ENCODE results near the gene LRP1B.
"Not testable (repeated sequence)": the region's sequence is repeated elsewhere in the genome, so short reads cannot be mapped to it uniquely, and the experiment has no call there.

LRP1B gene

DNA sequence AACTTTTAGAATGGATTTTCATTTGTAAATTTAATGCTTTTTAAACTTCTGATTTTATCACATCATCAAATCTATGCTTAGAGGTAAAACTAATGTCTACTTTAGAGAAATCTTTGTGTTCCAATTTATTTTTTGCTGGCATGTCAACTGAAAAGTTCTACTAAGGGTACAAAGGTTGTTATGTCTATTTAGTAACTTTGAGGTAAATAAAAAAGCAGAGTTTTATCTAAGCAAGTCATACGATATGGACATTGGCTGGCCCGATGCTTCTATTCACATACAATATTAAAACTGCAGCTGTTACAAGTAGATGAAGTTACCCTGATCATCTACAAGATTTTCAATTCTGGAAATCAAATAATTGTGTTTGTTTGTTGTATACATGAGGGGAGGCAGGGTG is 1575.1 kb downstream of the LRP1B start:
- no peak for DNase-seq (ENCODE audit: low read depth in 2 of 2)

DNA sequence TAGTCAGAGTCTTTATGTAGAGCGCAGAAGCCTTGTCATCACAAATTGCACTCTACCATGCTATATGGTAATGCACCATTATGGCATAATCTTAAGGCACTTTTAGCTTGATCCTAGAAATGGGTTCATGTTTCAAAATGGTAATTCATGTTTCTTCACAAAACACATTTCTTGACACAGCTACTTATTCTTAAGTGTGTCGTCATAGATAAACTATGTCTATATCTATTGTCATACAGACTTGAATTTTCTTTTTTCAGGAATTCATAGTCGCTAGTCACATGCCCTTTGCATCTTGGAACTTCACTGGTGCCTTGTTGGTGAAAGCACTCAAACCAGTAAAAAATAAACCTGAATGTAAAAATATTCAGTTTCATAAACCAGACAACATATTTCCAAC is 1578.2 kb downstream of the LRP1B start:
- DNase-seq (ENCODE audit: low read depth in 2 of 2): no peak

DNA sequence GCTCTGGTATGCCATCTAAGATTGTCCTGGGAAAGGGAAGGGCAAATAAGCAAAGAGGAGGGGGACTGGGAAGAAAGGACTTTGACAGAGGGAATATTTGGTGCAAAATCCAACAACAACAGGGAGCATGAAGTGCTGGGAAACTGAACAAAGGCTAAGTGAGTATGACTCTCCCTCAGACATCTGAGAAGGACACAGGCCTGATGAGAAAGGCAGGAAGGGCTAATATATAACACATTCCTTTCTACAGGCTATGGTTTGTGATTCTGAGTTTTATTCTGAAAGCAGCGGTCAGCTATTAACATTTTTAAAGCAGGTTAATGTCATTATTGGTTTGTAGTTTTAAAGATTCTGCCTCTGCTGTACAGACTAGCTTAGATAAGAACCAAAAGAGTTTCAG is 1579.5 kb downstream of the LRP1B start:
- DNase-seq (ENCODE audit: low read depth in 2 of 2): no peak

DNA sequence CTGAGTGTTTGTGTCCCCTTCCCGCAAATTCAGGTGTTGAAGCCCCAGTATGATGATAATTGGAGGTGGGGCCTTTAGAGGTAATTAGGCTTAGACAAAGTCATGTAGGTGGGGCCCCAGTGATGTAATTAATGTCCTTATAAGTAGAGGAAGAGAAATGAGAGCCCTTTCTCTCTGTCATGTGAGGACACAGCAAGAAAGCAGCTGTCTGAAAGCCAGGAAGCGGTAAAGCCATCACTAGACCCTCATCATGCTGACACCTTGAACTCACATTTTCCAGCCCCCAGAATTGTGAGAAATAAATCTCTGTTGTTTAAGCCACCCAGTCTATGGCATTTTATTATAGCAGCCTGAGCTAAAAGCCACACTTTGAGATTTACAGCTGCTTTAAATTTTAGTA is 1580.0 kb downstream of the LRP1B start:
- no peak for DNase-seq (ENCODE audit: low read depth in 2 of 2)

DNA sequence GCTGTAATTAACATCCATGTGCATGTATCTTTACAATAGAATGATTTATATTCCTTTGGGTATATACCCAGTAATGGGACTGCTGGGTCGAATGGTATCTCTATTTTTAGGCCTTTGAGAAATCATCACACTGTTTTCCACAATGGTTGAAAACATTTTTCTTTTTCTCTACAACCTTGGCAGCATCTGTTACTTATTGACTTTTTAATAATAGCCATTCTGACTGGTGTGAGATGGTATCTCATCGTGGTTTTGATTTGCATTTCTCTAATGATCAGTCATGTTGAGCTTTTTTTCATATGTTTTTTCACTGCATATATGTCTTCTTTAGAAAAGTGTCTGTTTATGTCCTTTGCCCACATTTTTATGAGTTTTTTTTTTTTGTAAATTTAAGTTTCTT is 1586.0 kb downstream of the LRP1B start:
- not testable (repeated sequence) for DNase-seq (ENCODE audit: low read depth in 2 of 2)

DNA sequence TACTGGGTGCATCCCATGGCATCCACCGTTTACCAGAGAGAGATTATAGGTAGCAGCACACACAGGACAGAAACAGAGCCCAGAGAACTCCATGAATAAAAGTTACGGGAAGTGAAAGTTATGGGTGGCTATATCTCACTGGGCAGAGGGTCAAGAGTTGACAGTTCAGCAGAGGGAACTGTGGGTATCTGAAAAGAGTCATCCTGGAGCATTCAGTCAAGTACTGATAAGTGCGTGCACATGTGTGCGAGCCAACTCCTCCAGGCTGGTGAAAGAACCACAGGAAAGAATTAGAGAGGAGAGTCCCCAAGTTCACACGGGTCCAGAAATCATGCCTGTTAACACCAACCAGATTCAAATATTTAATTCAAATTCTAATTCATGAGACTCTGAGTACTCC is 1588.2 kb downstream of the LRP1B start:
- DNase-seq (ENCODE audit: low read depth in 2 of 2): no peak

DNA sequence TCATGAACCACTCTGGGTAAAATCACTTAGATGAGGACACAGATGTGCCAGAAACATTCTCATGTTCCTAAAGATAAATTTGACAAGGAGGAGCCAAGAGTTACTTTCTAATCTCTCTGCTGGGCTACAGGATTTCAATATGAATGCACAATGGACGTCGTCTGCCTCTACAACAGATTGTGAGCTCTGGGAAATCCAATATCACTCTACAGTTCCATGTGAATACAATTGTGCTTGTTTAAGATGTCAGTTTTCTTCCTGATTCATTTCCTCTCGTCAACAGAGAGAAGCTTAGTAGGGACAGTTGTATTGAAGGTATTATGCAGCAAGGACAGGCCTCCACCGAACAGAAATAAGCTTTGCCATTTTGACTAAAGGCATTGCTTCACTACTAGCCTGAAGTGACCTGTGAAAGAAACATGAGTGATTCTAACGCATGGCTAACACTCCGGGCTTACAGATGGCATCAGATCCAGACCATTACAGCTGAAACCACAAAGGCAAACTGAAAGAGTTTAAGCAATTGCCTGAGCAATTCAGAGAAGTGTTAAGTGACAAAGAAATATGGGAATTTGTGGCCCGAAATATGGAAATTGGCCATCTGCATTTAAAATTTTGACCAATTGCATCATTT is 1591.5 kb downstream of the LRP1B start:
- DNase-seq (ENCODE audit: low read depth in 2 of 2): no peak

DNA sequence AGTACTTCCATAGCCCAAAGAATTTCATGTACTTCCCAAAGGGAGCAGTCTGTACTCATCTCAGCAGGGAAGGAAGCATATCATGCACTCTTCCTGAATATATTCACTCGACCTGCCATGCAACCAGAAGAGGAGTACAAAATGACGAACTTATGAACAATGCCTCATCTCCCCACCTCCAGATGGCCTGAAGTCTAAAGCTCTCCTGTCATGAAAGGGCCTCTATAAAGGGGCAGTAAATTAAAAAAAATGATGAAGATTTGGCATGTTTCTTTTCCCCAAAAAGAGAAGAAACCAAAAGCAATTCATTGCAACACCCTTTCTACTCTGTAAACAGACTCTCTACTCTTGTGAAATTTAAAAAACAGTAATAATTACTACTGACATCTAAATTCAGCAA is 1601.1 kb downstream of the LRP1B start:
- DNase-seq (ENCODE audit: low read depth in 2 of 2): no peak

DNA sequence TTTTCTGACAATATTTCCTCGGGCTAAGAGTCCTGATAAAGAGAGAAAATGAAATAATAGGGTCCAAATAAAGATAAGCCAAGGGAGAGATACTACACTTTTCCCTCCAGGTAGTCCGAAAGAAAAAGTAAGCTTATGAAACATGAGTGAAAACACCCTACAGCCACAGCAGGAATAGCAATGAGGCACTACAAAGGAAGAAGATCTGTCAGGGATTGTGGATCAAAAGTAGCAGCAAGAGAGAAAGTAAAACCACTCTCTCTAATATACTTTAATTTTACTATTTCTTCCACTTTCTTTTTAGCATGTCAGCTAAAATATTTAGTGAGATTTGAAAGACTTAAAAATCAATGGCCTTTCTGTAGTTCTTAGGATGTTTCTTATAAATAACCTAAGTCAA is 1601.8 kb downstream of the LRP1B start:
- DNase-seq (ENCODE audit: low read depth in 2 of 2): no peak

DNA sequence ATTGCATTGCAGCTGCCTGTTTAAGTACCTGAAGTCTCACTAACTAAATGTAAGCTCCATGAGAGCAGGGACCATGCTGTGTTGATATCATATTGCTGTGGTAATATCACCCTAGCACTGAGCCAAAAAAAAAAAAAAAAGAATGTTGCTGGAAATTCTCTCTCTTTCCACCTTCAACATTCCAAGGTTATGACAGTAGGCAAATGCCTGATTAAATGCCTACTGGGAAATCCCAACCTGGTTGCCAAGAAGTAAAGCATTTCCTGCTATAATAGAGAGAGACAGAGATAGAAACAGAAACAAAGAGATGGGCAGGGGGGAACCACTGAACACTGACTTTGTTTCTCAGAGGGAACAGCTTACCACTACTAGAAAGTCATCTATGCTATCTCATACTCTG is 1604.2 kb downstream of the LRP1B start:
- DNase-seq (ENCODE audit: low read depth in 2 of 2): no peak

DNA sequence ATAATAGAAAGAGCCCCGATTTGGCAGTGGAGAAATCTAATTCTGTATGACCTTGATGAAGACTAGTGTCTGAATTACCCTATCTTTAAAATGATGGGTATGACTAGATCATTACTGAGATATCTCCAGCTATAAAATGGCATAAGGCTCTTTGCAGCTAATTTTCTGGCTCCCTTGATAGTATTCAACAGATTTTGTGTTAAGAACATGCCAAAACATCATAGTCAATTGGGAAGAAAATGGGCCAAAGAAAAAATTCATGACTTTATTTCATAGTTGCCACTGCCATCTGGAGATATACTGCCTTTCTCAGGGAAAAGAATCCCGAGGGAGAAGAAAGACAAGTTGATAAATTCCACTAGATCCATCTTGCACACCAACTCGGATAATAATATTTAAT is 1618.7 kb downstream of the LRP1B start:
- no peak for DNase-seq (ENCODE audit: low read depth in 2 of 2)

DNA sequence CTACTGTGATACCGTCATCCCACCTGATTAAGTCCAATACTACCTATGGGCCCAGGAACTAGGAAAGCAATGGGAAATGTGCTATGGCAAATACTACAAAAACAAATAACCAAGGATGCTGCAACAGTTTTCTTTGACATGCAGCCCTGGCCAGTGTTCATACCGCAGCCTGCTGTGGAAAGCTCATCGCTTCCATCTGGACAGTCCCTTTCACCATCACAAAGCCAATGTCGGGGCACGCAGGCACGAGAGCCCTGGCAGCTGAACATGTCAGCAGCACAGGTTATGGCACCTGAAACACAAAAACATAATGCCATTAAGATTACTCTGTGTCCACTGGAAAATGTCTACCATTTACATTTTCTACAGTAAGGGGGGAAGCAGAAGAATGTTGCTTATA is 1621.1 kb downstream of the LRP1B start:
- DNase-seq (ENCODE audit: low read depth in 2 of 2): no peak

DNA sequence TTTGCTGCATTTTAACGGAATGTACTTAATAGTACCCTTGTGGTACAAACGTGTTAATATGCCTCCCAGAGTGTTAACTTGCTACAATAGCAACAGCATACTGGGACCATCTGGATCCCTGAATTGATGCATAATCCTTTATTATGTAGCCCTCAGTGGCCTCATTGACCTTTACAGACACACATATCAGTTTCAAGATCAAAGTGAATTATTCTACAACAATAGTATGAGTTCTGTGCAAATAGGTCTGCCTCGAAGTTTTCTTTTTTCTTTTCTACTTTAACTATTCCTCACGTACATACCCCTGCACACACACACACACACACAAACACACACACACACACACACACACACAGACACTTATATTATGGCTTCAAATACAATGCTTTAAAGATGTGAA is 1622.1 kb downstream of the LRP1B start:
- no peak for DNase-seq (ENCODE audit: low read depth in 2 of 2)

DNA sequence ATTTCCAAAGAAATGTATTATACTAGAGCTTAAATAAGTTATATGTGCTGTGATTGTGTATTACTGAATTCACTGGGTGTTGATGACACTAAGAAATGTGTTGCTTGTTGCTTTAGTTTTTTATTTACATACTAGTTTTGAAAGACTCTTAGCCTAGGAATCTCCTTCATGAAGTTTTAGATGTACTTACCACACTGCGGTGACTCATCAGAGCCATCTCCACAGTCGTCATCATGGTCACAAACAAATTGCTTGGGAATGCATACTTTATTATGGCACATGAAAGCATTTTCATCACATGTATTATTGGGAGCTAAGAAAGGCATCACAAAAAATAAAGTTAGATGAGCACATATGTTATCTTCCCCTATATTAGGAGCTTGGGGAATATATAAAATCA is 1624.2 kb downstream of the LRP1B start:
- no peak for DNase-seq (ENCODE audit: low read depth in 2 of 2)

DNA sequence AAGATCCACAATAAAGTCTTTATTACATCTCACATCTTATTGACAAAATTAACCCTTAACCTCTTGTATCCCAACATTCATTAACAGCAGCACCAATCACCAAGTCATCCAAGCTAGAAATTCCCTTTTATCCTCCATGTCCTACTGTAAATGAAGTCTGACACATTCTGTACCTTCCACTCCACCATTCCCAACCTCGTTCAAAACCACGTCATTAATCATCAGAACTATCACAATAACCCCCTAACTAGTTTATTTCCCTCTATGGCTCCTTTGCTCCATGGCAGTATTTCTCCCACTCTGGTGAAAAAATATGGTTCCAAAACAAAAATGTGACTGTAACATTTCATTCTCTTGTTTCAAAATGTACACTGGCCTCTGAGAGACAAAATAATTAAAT is 1626.2 kb downstream of the LRP1B start:
- no peak for DNase-seq (ENCODE audit: low read depth in 2 of 2)

DNA sequence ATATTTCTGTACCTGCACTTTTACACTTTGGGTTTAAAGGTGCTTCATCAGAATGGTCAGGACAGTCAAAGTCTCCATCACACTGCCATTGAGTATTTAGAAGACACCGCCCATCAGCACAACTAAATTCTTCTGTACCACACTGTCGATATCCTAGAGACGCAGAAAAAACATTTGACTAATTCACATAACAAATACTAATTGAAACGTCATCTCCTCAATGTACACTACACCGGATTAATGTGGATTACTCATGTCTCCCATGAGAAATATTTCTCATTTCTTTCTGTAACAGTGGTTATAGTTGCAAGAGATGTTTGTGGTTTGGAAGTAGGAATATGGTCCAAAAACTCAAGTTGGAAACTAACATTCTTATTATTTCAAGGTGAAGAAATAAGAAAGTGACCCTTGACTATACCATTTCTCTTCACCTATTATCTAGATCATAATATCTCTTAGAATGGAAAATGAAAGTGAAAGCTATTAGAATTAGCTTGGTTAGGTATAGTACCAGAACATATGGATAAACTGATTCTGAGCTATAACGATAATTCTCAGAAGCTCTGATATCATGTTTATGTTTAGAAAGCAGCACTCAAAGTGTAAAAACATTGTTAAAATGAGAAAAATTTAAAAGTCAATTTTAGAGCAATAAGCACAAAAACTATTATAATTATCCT is 1627.7 kb downstream of the LRP1B start:
- no peak for DNase-seq (ENCODE audit: low read depth in 2 of 2)

DNA sequence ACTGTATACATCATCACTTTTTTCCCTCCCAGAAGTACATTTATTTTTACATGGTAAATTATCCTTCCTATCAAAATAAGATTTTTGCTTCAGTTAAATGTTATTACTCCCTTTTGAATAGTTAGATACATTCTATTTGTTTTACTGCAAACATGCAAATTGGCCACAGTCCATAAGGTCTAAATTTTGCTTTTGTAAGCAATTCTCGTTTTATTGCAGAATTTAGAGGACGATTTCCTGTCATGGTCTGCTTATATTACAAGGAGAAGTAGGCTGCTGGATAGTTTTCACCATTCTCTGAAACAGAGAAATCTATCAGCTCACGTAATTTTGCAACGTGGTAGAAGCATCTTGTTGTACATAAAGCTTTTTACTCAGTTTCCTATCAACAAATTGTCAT is 1632.5 kb downstream of the LRP1B start:
- no peak for DNase-seq (ENCODE audit: low read depth in 2 of 2)

DNA sequence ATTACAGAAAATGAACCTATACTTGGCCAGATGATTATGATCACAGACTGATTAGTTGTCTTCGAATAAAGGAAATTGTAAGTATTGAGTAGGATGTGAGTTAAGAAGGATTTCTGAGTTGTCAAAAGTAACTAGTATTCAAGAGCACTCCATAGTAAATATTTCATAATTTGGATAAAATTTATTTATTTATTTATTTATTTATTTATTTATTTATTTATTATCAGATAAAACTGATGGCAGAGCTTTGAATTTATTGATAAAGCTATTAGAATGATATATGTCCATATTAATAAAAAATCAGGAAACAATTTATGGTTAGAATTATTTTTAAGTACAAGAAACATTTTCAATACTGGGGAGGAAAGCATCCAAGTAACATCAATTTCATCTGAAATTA is 1634.1 kb downstream of the LRP1B start:
- DNase-seq (ENCODE audit: low read depth in 2 of 2): no peak

DNA sequence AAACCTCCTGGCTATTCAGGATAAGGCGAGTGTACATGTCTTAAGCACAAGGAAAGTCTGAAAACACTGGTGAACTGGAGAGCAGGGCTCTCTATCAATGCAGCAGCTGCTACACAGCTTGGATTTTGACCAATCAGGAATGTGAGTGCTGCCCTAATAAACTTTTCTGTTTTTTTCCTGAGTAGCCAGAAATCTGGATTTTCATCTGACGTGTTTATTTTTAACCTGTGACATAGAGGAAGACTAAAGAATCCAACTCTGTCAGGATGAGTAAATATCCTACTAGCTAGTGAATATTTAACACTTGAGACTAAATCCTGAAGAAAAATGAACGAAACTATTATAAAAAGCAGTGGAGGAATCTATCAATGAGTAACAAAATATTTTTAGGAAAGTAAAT is 1638.9 kb downstream of the LRP1B start:
- DNase-seq (ENCODE audit: low read depth in 2 of 2): no peak

DNA sequence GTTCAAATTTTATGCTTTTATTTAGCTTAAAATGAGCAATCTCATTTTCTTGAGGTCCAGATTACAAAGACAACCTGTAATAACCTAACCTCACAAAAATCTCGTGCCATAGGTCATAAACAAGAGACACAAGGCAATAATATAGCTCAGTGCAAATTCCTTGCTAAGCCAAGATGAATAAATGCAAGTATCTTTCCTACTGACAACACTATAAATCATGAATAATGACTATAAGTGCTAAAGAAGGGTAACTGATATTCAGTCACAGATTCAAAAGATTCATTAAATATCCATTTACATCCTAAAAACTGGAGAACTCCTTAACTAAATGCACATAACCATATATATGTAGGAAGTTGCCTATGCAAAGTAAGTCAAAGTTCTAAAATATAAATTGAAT is 1641.6 kb downstream of the LRP1B start:
- DNase-seq (ENCODE audit: low read depth in 2 of 2): no peak

DNA sequence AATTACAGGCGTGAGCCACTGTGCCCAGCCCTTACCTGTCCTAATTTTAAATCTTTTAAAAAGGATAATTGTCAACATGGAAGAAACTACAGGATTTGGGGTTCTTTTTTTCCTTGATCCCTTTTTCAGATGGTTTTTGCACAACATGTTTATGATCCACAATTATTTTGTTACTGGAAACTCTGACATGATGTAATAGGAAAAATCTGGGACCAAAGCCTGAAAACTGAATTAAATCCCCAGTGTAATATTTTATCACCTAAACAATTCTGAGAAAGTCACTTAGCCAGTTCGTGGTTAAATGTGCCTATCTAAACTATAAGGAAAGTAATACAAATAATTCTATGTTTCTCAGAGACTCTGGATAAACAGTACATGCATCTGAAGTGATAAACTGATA is 1649.7 kb downstream of the LRP1B start:
- DNase-seq (ENCODE audit: low read depth in 2 of 2): no peak

DNA sequence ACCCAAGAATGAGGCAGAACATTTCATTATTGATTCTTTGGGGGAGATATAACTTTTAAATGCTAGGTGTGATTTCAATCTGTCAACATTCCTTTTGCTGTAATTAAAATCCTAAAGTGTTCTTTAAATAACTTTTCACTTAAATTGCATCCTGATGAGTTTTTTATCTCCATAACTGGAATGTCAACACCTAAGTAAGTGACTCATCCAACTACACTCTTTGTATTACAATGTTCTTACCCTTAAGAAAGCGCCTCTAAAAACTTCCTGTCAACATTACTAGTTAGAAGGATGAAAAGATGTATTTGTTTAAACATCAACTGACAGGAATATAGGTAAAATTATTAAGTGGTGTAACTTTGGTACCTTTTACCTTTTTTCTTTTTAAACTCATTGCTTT is 1657.0 kb downstream of the LRP1B start:
- DNase-seq (ENCODE audit: low read depth in 2 of 2): no peak

DNA sequence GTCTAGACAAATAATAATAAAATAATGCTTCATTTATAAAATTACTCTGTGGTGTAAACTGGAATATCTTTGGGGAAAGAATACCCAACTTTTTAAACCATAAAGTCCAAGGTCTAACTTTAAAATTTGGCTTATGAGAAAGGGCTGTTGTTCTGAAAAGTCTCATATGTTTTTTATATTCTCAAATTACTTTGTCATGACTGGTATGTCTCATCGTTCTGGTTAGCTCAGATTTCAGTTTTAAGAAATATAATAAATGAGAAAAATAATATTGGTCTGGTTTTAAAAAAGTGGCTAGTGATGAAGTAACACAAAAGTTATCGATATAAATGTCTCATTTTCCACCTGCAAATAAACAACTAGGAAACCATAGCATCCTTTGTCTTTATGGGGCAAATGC is 1658.1 kb downstream of the LRP1B start:
- no peak for DNase-seq (ENCODE audit: low read depth in 2 of 2)

DNA sequence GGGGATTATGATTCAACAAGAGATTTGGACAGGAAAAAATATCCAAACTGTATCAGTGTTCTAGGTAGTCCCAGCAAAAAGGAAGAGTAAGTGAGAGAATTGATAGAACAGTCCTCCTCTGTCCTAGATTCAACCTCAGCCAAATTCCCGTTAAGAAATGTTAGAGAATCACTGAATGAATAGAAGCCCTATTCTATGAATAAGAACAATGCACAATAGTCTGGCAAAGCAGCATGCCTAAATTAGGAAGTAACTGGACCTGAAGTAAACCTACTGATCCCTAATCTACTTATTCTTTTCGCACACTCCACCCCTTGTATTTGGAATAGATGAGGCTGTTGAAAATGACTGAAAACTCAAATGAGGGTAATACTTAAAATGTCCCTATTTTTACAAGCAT is 1665.5 kb downstream of the LRP1B start:
- DNase-seq (ENCODE audit: low read depth in 2 of 2): no peak

Data from stimulated activated CD8-positive, alpha-beta memory T cell treated with anti-CD3 and anti-CD28 coated beads, Interleukin-7, amount 100 ng/mL, for 1 hour (primary cell).